GM20431 (cell line): ENCODE measurements around the gene IGBP1.
"Not testable (repeated sequence)": the region's sequence is repeated elsewhere in the genome, so short reads cannot be mapped to it uniquely, and the experiment has no call there.

Experiments
- in situ Hi-C: fragments of 300-500 bp; cut with MseI, MboI; formaldehyde crosslinking; loops from one replicate; pipeline ENCODE4 v1.15.0; 2020; ENCODE audit warnings: low sequenced_read_pairs; ENCODE audit not compliant: unreplicated experiment

IGBP1 gene

GRCh38 chrX:70166601-70167590 lies 33.6 kb downstream of the IGBP1 start:
- in situ Hi-C loops, result no loop called here

- in situ Hi-C loops, result no loop called here
Measured at GRCh38 chrX:70168238-70169188, 35.3 kb downstream of the IGBP1 start.

GRCh38 chrX:70169281-70169680 lies 36.0 kb downstream of the IGBP1 start:
- in situ Hi-C loops, result no loop called here

GRCh38 chrX:70171624-70172023 lies 38.4 kb downstream of the IGBP1 start:
- in situ Hi-C loops, result no loop called here

- in situ Hi-C loops, result no loop called here
Measured at GRCh38 chrX:70172221-70172620, 39.0 kb downstream of the IGBP1 start.

- in situ Hi-C loops, result no loop called here
Measured at GRCh38 chrX:70172964-70173363, 39.7 kb downstream of the IGBP1 start.

GRCh38 chrX:70174754-70175153 lies 41.5 kb downstream of the IGBP1 start:
- in situ Hi-C loops, result no loop called here

GRCh38 chrX:70175338-70175737 lies 42.1 kb downstream of the IGBP1 start:
- in situ Hi-C loops, result no loop called here

- in situ Hi-C loops, result no loop called here
Measured at GRCh38 chrX:70176938-70177533, 43.8 kb downstream of the IGBP1 start, which contains the start of gene DGAT2L6. DGAT2L6 (plus strand) TSS chrX:70177483; CDS start chrX:70177583, 100 bp downstream.

- in situ Hi-C loops, result no loop called here
Measured at GRCh38 chrX:70183091-70183490, 49.8 kb downstream of the IGBP1 start.

- in situ Hi-C loops, result no loop called here
Measured at GRCh38 chrX:70190225-70190624, 57.0 kb downstream of the IGBP1 start.

GRCh38 chrX:70196961-70197720 lies 63.9 kb downstream of the IGBP1 start:
- in situ Hi-C loops, result no loop called here

- in situ Hi-C loops, result no loop called here
Measured at GRCh38 chrX:70201732-70202131, 68.5 kb downstream of the IGBP1 start.

- in situ Hi-C loops, result no loop called here
Measured at GRCh38 chrX:70208479-70208878, 75.2 kb downstream of the IGBP1 start.

GRCh38 chrX:70209570-70209969 lies 76.3 kb downstream of the IGBP1 start:
- in situ Hi-C loops, result not testable (repeated sequence)
